Measurements from ENCODE around the gene HOXA3. TPM values are rescaled to one million over a fixed set of nuclear protein-coding genes. Genes with fewer than 3 reads are reported as not detected.

The HOXA3 gene
- total RNA-seq, 2 experiments from 2014 or later, result not detected

DNA sequence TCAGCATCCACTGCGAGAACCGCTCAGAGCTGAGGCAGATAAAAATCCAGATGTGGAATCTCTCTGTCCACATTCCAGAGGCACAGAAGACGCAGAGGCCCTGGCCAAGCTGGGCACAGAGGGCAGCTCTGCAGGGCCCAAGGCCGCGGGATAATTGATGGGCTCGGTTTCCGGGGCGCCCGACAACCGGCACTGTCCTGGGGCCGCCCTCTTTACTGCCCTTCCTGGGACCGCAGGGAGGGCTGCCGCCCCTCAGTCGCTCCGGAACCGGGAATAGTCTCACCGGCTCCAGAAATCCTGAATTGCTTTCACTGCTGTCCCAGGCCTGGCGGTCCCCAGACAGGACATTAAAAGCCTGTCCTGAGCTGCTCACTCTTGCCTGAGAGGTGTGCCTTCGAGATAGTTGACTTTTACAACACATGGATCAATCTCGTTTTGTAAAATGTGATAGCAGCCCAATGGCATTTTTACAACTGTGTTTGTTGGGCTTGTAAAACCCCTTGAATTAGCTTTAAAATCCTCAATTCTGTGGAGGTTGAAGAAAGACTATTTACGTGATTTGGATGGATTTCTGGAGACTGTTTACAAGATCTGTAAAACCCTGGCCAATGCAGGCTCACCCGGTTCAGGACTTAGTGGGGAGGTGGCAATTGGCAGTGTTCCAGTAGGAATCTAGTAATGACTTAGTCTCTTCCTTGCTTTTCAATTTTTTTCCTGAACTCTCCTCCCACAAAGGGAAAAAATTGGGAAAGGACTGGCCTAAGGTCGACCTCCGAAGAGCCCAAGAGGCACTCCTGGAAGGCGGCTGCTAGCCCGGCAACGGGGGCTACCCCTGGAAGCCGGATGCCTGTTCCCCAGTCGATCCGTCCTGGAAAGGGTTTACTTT, 3.4 kb downstream of the HOXA3 start:
- H3K4me1 Mint-ChIP-seq (ENCODE audit: low read depth), result peaks cover 20% of the 10 kb centered on the region
- POLR2A ChIA-PET, result interaction anchor here (1.0 kb wide), 1 partner anchor 38 kb away, joined by 3 read pairs; no protein-coding TSS in a partner anchor

DNA sequence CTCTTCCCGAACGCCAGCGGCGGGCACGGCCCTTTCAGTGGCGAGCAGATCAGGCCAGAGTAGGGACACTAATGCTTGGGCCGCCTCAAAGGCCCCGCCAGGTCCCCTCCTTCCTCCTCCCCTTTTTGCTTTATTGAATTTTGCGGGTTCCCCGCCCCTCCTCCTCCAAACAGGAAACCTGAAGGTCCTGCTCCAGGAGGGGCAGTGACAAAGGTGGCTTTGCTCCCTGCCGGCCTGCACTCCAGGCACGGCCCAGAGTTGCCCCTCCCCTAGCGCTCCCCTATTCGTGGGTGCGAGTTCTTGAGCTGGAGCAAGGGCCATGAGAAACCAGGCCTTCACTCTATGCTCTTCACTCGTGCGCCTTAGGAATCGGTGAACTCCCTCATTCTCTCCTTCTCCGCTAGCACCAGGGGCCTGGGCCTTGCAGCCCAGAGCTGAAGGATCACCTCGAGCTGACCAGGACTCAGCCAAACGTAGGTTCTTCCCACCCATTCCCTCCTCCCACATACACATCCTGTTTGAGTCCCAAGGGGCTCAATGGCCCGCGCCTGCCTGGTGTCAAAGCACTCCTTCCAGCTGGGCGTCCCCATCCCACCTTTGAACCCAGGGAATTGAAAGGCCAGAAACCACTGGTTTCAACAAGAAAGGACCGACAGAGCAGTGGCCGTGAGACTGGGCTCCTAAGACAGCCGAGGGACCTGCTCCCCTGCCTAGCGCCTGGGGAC, 4.2 kb downstream of the HOXA3 start:
- TF ChIP-seq, protein P1, sequence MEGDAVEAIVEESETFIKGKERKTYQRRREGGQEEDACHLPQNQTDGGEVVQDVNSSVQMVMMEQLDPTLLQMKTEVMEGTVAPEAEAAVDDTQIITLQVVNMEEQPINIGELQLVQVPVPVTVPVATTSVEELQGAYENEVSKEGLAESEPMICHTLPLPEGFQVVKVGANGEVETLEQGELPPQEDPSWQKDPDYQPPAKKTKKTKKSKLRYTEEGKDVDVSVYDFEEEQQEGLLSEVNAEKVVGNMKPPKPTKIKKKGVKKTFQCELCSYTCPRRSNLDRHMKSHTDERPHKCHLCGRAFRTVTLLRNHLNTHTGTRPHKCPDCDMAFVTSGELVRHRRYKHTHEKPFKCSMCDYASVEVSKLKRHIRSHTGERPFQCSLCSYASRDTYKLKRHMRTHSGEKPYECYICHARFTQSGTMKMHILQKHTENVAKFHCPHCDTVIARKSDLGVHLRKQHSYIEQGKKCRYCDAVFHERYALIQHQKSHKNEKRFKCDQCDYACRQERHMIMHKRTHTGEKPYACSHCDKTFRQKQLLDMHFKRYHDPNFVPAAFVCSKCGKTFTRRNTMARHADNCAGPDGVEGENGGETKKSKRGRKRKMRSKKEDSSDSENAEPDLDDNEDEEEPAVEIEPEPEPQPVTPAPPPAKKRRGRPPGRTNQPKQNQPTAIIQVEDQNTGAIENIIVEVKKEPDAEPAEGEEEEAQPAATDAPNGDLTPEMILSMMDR (IDR thresholded peaks at IDR 0.05), result no peak
- ChIA-PET CTCF (interaction anchor here (0.6 to 6.2 kb wide), 5 partner anchors 11 to 1287 kb away, joined by 3 to 63 read pairs (median 3); no protein-coding TSS in a partner anchor), POLR2A (interaction anchor here (1.0 kb wide), 1 partner anchor 37 kb away, joined by 3 read pairs; no protein-coding TSS in a partner anchor)
- no peak overlapping the region for H3K27ac Mint-ChIP-seq
- peaks cover 20% of the 10 kb centered on the region for H3K4me1 Mint-ChIP-seq (ENCODE audit: low read depth)
- no peaks in the 10 kb centered on the region for H3K36me3 Mint-ChIP-seq (ENCODE audit: low read depth)
- DNase-seq, result no peak
- intact Hi-C loops (cut with micrococcal nuclease), result no loop called here
- H3K9me3 Mint-ChIP-seq, result no peaks in the 10 kb centered on the region
- no peak for ATAC-seq
- H3K27me3 Mint-ChIP-seq, result peaks cover 68% of the 10 kb centered on the region
- H3K4me3 Mint-ChIP-seq, result peak overlapping the region; percentile 47

More for the DNA sequence above, 3.4 kb downstream of the HOXA3 start:
- Mint-ChIP-seq H3K9me3 (no peaks in the 10 kb centered on the region), H3K27ac (no peak overlapping the region), H3K36me3 (ENCODE audit: low read depth) (no peaks in the 10 kb centered on the region), H3K4me3 (no peak overlapping the region), H3K27me3 (peaks cover 76% of the 10 kb centered on the region)
- DNase-seq (no peak), ATAC-seq (no peak)
- CTCF ChIA-PET, result interaction anchor here (0.6 to 6.2 kb wide), 15 partner anchors 8 to 1287 kb away, joined by 3 to 63 read pairs (median 4); no protein-coding TSS in a partner anchor
- TF ChIP-seq, protein P1 (IDR thresholded peaks at IDR 0.05), result no peak
- intact Hi-C loops (cut with micrococcal nuclease), result no loop called here

DNA sequence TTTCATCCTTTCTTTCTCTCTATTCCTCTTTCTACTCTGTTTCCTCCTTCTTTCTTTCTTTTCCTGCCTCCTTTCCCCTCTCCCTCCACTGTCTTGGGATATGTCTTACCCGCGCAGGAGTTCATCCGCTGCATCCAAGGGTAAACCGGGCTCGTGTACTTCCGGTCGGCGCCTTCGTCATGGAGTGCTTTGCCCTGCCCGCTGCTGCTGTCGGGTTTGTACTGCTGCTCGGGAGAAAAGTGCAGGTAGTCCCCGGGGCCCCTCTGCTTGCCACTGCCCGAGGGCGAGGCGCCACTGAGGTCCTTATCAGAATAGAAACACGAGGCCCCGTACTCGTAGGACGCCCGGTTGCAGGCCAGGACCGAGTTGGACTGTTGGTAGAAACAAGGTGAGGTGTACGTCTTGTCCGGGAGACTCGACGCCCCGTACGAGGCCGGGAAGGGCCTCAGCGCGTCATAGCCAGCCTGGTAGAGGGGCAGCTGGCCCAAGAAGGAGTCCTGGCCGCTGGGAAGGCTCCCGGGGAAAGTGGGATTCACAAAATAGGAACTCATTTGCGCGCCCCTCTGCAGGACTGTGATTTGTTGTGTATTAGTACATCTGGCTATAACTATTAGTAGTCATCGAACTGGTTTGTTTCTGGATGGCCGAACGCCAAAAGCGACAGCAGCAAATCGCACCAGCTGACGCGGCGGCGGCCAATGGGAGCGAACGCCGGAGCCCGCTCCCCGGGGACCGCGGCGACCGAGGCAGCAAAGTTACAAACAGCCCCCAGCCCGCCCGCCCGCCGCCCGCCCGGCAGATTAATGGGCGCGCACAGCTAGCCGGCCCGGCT, 5.0 kb downstream of the HOXA3 start, which contains the start of gene HOXA6:
Gene HOXA6 (minus strand): TSS at position 576 of the 832 bp plus-strand sequence. CDS start 25 bp downstream, at position 551.
- no peaks in the 10 kb centered on the region for H3K9me3 Mint-ChIP-seq
- H3K4me1 Mint-ChIP-seq (ENCODE audit: low read depth), result peaks cover 20% of the 10 kb centered on the region
- DNase-seq (no peak), ATAC-seq (no peak)
- ChIA-PET POLR2A (no interaction called here), CTCF (interaction anchor here (0.7 to 1.7 kb wide), 3 partner anchors 14 to 49 kb away, joined by 3 to 5 read pairs (median 3); no protein-coding TSS in a partner anchor)
- peak within 1 kb of the TSS; percentile 47 for H3K4me3 Mint-ChIP-seq
- H3K36me3 Mint-ChIP-seq (ENCODE audit: low read depth), result no peaks in the 10 kb centered on the region
- no peak within 1 kb of the TSS for H3K27ac Mint-ChIP-seq
- TF ChIP-seq, protein P1 (IDR thresholded peaks at IDR 0.05), result no peak
- intact Hi-C loops (cut with micrococcal nuclease), result no loop called here
- peaks cover 65% of the 10 kb centered on the region for H3K27me3 Mint-ChIP-seq

DNA sequence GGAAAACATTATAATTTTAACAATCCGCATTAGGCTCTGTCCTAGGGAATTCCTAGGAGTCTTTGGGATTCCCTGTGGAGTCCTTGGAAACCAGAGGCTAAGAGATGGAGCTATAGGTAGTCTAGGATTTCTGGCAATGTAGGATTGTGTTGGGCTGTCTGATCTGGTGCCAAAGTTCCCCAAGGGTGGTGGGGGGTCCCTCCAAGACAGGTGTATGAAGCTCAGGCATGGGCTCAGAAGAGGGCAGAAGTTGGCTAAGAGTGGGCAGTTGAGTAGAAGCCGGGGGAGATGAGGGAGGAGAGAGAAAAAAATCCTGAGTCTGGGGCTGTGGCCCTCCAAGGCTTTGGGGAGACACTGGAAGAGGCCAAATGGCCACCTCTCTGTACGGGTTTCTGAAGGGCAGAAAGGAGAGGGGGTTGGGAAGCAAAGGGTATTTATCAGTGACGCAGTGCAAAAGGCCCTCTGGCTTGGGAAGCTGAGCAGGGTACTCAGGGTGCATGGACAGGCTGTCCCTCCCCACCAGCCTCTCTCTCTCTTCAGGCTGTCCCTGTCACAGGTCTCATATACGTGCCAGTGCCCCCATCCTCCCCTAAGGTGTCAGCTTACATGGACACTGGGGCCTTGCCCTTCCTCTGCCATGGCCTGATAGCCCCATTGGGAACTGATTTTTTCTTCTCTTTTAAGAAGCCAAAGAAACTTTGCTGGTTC, 5.7 kb downstream of the HOXA3 start:
- TF ChIP-seq, protein P1 (IDR thresholded peaks at IDR 0.05), result no peak

More for the DNA sequence above, 5.7 kb downstream of the HOXA3 start:
- H3K27me3 Mint-ChIP-seq, result peaks cover 59% of the 10 kb centered on the region
- no peak overlapping the region for H3K4me3 Mint-ChIP-seq
- intact Hi-C loops (cut with micrococcal nuclease), result no loop called here
- H3K4me1 Mint-ChIP-seq (ENCODE audit: low read depth), result peaks cover 16% of the 10 kb centered on the region
- no peak for ATAC-seq
- no peaks in the 10 kb centered on the region for H3K36me3 Mint-ChIP-seq (ENCODE audit: low read depth)
- CTCF ChIA-PET, result interaction anchor here (1.7 kb wide), 1 partner anchor 14 kb away, joined by 5 read pairs; no protein-coding TSS in a partner anchor
- POLR2A ChIA-PET, result no interaction called here
- H3K27ac Mint-ChIP-seq, result no peak overlapping the region
- no peaks in the 10 kb centered on the region for H3K9me3 Mint-ChIP-seq
- DNase-seq, result no peak
